ENCODE measurements around the gene DLGAP1. TPM values are rescaled to one million over a fixed set of nuclear protein-coding genes. Genes with fewer than 3 reads are reported as not detected.

DLGAP1 gene
- total and polyA plus RNA-seq, 2 of the 13 experiments (the other 11 are each of a cell fraction or from before 2014, with no cell fraction given), result 0.01 TPM; not detected in 1

DNA sequence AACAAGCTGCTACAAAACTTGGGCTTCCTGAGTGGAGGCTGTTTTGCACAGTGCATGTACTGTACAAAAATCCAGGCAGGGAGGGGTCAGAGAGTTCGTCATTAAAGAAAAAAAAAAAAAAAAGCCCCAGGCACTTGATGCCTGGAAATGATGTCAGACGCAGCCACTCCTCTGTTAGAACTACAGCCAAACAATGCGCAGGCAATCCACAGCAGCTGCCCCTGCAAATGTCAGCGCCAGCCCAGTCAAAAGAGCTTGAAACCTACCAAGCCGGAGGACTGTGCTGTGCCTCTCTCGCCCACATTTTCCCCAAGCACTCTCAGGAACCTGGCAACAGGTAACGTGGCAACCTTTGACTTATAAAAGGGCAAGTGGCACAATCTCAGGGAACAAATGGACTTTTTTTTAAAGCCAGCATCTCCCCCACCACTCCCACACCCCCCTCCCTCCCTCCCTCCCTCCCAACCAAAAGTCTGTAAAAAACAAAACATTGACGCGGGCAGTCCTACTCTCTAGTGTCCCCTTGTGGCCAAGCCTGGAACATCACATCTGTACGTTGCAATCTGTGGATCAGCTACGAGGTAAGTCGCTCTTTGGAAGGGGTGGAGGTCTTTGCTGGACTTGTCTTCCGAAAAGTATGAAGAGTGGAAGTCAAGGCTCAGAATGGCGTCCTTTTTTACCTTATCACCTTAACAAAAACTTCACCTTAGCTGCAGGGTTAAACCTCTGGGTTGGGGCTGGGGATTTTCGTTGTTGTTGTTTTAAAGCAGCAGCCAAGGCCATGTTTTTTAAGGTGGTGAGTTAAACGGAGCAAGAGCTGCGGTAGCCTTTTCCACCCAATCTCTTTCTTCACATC lies 861.0 kb downstream of the DLGAP1 start (continued):
- no peak for TF ChIP-seq FOXO1 (CRISPR knock-in tag; IDR thresholded peaks at IDR 0.05)
- peak; percentile 5 for TF ChIP-seq XRCC5 (optimal IDR thresholded peaks at IDR 0.05; ENCODE audit: low read length)
- no peak for TF ChIP-seq MIER2 (CRISPR knock-in tag; IDR thresholded peaks at IDR 0.05)
- TF ChIP-seq THAP11 (CRISPR knock-in tag; IDR thresholded peaks at IDR 0.05), result peak; percentile 30; the same call in 1 of the 2 replicates
- no peak for TF ChIP-seq NONO (IDR thresholded peaks at IDR 0.05)
- TF ChIP-seq NONO (CRISPR knock-in tag; conservative IDR thresholded peaks at IDR 0.05), result no peak
- TF ChIP-seq, protein P1, sequence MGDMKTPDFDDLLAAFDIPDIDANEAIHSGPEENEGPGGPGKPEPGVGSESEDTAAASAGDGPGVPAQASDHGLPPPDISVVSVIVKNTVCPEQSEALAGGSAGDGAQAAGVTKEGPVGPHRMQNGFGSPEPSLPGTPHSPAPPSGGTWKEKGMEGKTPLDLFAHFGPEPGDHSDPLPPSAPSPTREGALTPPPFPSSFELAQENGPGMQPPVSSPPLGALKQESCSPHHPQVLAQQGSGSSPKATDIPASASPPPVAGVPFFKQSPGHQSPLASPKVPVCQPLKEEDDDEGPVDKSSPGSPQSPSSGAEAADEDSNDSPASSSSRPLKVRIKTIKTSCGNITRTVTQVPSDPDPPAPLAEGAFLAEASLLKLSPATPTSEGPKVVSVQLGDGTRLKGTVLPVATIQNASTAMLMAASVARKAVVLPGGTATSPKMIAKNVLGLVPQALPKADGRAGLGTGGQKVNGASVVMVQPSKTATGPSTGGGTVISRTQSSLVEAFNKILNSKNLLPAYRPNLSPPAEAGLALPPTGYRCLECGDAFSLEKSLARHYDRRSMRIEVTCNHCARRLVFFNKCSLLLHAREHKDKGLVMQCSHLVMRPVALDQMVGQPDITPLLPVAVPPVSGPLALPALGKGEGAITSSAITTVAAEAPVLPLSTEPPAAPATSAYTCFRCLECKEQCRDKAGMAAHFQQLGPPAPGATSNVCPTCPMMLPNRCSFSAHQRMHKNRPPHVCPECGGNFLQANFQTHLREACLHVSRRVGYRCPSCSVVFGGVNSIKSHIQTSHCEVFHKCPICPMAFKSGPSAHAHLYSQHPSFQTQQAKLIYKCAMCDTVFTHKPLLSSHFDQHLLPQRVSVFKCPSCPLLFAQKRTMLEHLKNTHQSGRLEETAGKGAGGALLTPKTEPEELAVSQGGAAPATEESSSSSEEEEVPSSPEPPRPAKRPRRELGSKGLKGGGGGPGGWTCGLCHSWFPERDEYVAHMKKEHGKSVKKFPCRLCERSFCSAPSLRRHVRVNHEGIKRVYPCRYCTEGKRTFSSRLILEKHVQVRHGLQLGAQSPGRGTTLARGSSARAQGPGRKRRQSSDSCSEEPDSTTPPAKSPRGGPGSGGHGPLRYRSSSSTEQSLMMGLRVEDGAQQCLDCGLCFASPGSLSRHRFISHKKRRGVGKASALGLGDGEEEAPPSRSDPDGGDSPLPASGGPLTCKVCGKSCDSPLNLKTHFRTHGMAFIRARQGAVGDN (CRISPR knock-in tag; IDR thresholded peaks at IDR 0.05), result peak; percentile 48
- TF ChIP-seq KDM3A (CRISPR knock-in tag; IDR thresholded peaks at IDR 0.05; ENCODE audit: low read depth), result no peak; the same call in 1 of the 2 replicates
- TF ChIP-seq, protein P2, sequence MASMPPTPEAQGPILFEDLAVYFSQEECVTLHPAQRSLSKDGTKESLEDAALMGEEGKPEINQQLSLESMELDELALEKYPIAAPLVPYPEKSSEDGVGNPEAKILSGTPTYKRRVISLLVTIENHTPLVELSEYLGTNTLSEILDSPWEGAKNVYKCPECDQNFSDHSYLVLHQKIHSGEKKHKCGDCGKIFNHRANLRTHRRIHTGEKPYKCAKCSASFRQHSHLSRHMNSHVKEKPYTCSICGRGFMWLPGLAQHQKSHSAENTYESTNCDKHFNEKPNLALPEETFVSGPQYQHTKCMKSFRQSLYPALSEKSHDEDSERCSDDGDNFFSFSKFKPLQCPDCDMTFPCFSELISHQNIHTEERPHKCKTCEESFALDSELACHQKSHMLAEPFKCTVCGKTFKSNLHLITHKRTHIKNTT (CRISPR knock-in tag; IDR thresholded peaks at IDR 0.05), result no peak
- no peak for TF ChIP-seq NR2F2 (IDR thresholded peaks at IDR 0.05; ENCODE audit: borderline replicate concordance, low read depth)
- TF ChIP-seq XBP1 (CRISPR knock-in tag; IDR thresholded peaks at IDR 0.05), result no peak
- no peak for TF ChIP-seq TBL1XR1 (IDR thresholded peaks at IDR 0.05; ENCODE audit: borderline replicate concordance, low read length, partially characterized antibody)
- TF ChIP-seq, protein P3, sequence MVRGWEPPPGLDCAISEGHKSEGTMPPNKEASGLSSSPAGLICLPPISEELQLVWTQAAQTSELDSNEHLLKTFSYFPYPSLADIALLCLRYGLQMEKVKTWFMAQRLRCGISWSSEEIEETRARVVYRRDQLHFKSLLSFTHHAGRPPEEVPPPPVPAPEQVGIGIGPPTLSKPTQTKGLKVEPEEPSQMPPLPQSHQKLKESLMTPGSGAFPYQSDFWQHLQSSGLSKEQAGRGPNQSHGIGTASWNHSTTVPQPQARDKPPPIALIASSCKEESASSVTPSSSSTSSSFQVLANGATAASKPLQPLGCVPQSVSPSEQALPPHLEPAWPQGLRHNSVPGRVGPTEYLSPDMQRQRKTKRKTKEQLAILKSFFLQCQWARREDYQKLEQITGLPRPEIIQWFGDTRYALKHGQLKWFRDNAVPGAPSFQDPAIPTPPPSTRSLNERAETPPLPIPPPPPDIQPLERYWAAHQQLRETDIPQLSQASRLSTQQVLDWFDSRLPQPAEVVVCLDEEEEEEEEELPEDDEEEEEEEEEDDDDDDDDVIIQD (CRISPR knock-in tag; IDR thresholded peaks at IDR 0.05; ENCODE audit: low read depth), result no peak; the same call in 1 of the 2 replicates
- no peak for TF ChIP-seq SIX1 (CRISPR knock-in tag; IDR thresholded peaks at IDR 0.05; ENCODE audit: borderline replicate concordance)
- no peak for TF ChIP-seq PRMT3 (CRISPR knock-in tag; IDR thresholded peaks at IDR 0.05; ENCODE audit: borderline replicate concordance, low read depth)
- TF ChIP-seq ZNF205 (CRISPR knock-in tag; IDR thresholded peaks at IDR 0.05), result 0 out of 2 replicates have a peak, but pooled peaks have one; percentile 27
- TF ChIP-seq CC2D1A (CRISPR knock-in tag; IDR thresholded peaks at IDR 0.05), result no peak
- TF ChIP-seq IRX3 (CRISPR knock-in tag; IDR thresholded peaks at IDR 0.05; ENCODE audit: borderline replicate concordance, low read depth), result no peak
- peak; percentile 47 for TF ChIP-seq GATAD2A (CRISPR knock-in tag; IDR thresholded peaks at IDR 0.05)
- TF ChIP-seq HOXD1 (CRISPR knock-in tag; IDR thresholded peaks at IDR 0.05), result no peak
- no peak for TF ChIP-seq ZNF20 (CRISPR knock-in tag; IDR thresholded peaks at IDR 0.05)
- TF ChIP-seq HCFC1 (IDR thresholded peaks at IDR 0.05; ENCODE audit: low read depth, low read length), result no peak
- TF ChIP-seq SIX4 (CRISPR knock-in tag; IDR thresholded peaks at IDR 0.05), result peak; percentile 7; the same call in 1 of the 2 replicates
- TF ChIP-seq ZNF3 (CRISPR knock-in tag; IDR thresholded peaks at IDR 0.05), result no peak
- no peak for TF ChIP-seq ISX (CRISPR knock-in tag; conservative IDR thresholded peaks at IDR 0.05)
- TF ChIP-seq ZNF816 (CRISPR knock-in tag; IDR thresholded peaks at IDR 0.05; ENCODE audit: borderline replicate concordance), result no peak

All from HepG2 (cell line).